ENCODE measurements around the gene FRAS1. TPM values are rescaled to one million over a fixed set of nuclear protein-coding genes. Genes with fewer than 3 reads are reported as not detected.

Gene FRAS1
- total RNA-seq, 1 donor from 2014 or later: 13.7 TPM

DNA sequence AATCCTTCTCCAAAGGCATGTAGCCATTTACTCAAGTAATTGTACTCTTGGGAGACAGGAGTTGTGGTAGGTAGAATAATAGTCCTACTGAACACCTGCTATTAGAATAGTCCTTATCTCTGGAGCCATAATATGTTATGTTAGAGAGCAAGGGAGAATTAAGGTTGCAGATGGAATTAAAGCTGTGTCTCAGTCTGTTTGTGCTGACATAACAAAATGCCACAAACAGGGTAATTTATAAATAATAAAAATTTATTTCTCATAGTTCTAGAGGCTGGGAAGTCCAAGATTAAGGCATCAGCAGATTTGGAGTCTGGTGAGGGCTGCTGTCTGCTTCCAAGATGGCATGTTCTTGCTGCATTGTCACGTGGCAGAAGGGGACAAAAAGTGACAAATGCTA, 24.2 kb upstream of the FRAS1 start:
- FAIRE-seq: no peak
- Histone ChIP-seq H3K4me3 (ENCODE audit: low read depth, low read length) (no peak overlapping the region), H3K27me3 (ENCODE audit: control insufficient read depth, insufficient read depth, low read length) (no peaks in the 10 kb centered on the region), H3K36me3 (ENCODE audit: control insufficient read depth, insufficient read depth, low read length) (no peaks in the 10 kb centered on the region)
- TF ChIP-seq, protein P1, sequence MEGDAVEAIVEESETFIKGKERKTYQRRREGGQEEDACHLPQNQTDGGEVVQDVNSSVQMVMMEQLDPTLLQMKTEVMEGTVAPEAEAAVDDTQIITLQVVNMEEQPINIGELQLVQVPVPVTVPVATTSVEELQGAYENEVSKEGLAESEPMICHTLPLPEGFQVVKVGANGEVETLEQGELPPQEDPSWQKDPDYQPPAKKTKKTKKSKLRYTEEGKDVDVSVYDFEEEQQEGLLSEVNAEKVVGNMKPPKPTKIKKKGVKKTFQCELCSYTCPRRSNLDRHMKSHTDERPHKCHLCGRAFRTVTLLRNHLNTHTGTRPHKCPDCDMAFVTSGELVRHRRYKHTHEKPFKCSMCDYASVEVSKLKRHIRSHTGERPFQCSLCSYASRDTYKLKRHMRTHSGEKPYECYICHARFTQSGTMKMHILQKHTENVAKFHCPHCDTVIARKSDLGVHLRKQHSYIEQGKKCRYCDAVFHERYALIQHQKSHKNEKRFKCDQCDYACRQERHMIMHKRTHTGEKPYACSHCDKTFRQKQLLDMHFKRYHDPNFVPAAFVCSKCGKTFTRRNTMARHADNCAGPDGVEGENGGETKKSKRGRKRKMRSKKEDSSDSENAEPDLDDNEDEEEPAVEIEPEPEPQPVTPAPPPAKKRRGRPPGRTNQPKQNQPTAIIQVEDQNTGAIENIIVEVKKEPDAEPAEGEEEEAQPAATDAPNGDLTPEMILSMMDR (IDR thresholded peaks at IDR 0.05; ENCODE audit: insufficient read depth, low read length, severe bottlenecking): no peak
- no peak for DNase-seq (ENCODE audit: low read depth)

DNA sequence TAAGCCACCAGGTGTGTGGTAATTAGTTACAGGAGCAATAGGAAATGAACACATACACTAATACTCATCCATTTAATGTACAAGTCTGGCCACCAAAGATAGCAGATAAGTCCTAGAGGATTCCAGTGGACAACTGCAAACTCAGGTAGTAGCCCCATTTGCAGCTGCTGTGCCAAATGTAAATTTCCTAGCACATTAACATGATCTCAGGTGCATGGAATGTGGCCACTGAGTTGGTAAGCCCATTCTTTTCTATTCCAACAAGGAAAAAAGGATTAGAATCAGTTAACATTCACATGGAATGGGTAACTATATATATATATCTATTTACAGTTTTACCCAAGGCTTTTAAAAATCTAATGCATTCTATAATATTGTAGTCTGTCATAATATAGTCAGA, 23.3 kb upstream of the FRAS1 start:
- TF ChIP-seq, protein P1 (IDR thresholded peaks at IDR 0.05; ENCODE audit: insufficient read depth, low read length, severe bottlenecking): no peak
- Histone ChIP-seq H3K4me3 (ENCODE audit: low read depth, low read length) (no peak overlapping the region), H3K36me3 (ENCODE audit: control insufficient read depth, insufficient read depth, low read length) (no peaks in the 10 kb centered on the region), H3K27me3 (ENCODE audit: control insufficient read depth, insufficient read depth, low read length) (no peaks in the 10 kb centered on the region)
- FAIRE-seq (no peak), DNase-seq (ENCODE audit: low read depth) (peak; percentile 28)

DNA sequence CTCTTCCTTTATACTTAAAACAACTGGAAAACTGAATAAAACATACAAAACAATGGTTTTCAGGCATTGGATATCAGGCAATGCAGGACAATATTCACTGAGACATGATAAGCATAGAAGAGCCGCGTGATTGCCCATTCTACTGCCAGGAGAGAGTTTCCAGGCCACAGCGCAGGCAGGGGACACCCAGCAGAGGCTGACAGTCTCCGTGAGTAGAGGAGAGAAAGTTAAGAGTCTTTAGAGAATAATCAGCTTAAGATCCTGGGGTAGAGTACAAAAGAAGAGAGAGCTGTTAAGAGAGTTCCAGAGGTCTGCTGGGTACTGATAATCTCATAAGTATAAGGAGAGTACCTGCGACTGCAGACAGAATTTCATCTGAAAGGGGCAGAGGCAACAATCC, 18.4 kb upstream of the FRAS1 start:
- no peak for FAIRE-seq
- TF ChIP-seq, protein P1 (IDR thresholded peaks at IDR 0.05; ENCODE audit: insufficient read depth, low read length, severe bottlenecking): no peak
- Histone ChIP-seq H3K4me3 (ENCODE audit: low read depth, low read length) (no peak overlapping the region), H3K27me3 (ENCODE audit: control insufficient read depth, insufficient read depth, low read length) (no peaks in the 10 kb centered on the region), H3K36me3 (ENCODE audit: control insufficient read depth, insufficient read depth, low read length) (no peaks in the 10 kb centered on the region)
- DNase-seq (ENCODE audit: low read depth): no peak

DNA sequence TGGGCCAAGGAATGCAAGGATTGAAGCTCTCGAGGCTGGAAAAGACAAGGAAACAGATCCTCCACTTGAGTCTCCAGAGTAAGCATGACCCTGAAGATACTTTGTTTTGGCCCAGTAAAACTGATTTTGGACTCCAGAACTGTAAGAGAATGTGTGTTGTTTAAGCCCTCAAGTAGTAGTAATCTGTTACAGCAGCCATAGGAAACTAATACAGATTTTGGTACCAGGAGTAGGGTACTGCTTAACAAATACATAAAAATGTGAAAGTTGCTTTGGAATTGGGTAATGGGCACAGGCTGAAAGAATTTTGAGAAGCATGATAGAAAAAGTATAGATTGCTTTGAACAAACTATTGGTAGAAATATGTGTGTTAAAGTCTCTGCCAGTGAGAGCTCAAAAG, 17.4 kb upstream of the FRAS1 start:
- H3K36me3 ChIP-seq (ENCODE audit: control insufficient read depth, insufficient read depth, low read length): no peaks in the 10 kb centered on the region
- H3K27me3 ChIP-seq (ENCODE audit: control insufficient read depth, insufficient read depth, low read length): no peaks in the 10 kb centered on the region
- no peak for FAIRE-seq
- no peak for DNase-seq (ENCODE audit: low read depth)
- TF ChIP-seq, protein P1 (IDR thresholded peaks at IDR 0.05; ENCODE audit: insufficient read depth, low read length, severe bottlenecking): no peak
- no peak overlapping the region for H3K4me3 ChIP-seq (ENCODE audit: low read depth, low read length)

DNA sequence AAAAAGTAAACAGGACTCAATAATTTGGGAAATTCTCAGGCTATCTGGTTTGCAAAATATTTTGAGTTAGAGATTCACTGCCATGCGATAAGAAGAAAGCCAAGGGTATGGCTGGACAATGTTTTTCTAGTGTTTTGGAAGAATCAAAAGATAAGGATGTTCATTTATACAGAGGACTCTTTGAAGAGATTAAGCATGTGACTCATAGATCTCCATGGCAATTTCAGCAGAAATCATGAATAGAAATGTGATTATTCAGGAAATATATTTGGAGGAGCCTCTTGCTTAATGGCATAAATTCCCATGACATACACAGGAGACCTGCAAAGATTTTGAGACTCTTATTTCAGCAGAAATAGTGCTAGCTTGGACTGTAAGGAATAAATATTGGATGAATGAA, 16.7 kb upstream of the FRAS1 start:
- Histone ChIP-seq H3K36me3 (ENCODE audit: control insufficient read depth, insufficient read depth, low read length) (no peaks in the 10 kb centered on the region), H3K4me3 (ENCODE audit: low read depth, low read length) (no peak overlapping the region), H3K27me3 (ENCODE audit: control insufficient read depth, insufficient read depth, low read length) (no peaks in the 10 kb centered on the region)
- FAIRE-seq (no peak), DNase-seq (ENCODE audit: low read depth) (peak; percentile 38)
- TF ChIP-seq, protein P1 (IDR thresholded peaks at IDR 0.05; ENCODE audit: insufficient read depth, low read length, severe bottlenecking): no peak

DNA sequence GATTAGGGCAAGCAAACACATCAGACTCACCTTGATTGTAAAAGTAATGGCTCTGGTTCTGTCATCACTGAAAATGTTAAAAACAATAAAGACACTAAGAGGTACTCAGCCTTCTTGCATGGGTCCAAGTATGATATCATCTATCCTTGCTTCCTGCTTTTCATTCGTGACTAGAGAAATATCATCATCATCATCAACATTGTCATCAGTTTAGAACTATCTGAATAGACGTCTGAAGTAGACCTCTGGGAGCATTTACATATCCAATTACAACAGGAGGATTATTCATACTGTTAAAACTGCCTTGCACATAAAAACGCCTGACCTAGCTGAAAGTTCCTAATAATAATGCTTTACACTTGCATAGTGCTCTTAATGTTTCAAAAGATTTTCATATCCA, 9.8 kb upstream of the FRAS1 start:
- Histone ChIP-seq H3K4me3 (ENCODE audit: low read depth, low read length) (no peak overlapping the region), H3K27me3 (ENCODE audit: control insufficient read depth, insufficient read depth, low read length) (no peaks in the 10 kb centered on the region), H3K36me3 (ENCODE audit: control insufficient read depth, insufficient read depth, low read length) (no peaks in the 10 kb centered on the region)
- FAIRE-seq (no peak), DNase-seq (ENCODE audit: low read depth) (no peak)
- TF ChIP-seq, protein P1 (IDR thresholded peaks at IDR 0.05; ENCODE audit: insufficient read depth, low read length, severe bottlenecking): no peak
